Measurements from ENCODE around the gene GPRIN2. TPM values are rescaled to one million over a fixed set of nuclear protein-coding genes. Genes with fewer than 3 reads are reported as not detected.
"Not testable (repeated sequence)": the region's sequence is repeated elsewhere in the genome, so short reads cannot be mapped to it uniquely, and the experiment has no call there.

Gene GPRIN2
- total RNA-seq, result not detected

- ChIA-PET CTCF (no interaction called here), POLR2A (no interaction called here)
- Mint-ChIP-seq H3K4me1 (peaks cover 5% of the 10 kb centered on the region), H3K4me3 (no peak within 1 kb of the TSS), H3K36me3 (ENCODE audit: low read depth) (no peaks in the 10 kb centered on the region), H3K9me3 (no peaks in the 10 kb centered on the region), H3K27ac (no peak within 1 kb of the TSS), H3K27me3 (no peaks in the 10 kb centered on the region)
- DNase-seq, result peak; percentile 5
Measured at GRCh38 chr10:46556515-46557318, at the start of gene GPRIN2. Gene GPRIN2 (minus strand): TSS chr10:46556658. CDS start chr10:46550736, 5,922 bp downstream.

GRCh38 chr10:46600516-46600915 lies 44.1 kb upstream of the GPRIN2 start:
- CTCF ChIA-PET; H3K4me1 Mint-ChIP-seq; H3K9me3 Mint-ChIP-seq; DNase-seq; H3K36me3 Mint-ChIP-seq (ENCODE audit: low read depth); H3K27ac Mint-ChIP-seq; POLR2A ChIA-PET; H3K4me3 Mint-ChIP-seq; H3K27me3 Mint-ChIP-seq: not testable (repeated sequence)

DNA sequence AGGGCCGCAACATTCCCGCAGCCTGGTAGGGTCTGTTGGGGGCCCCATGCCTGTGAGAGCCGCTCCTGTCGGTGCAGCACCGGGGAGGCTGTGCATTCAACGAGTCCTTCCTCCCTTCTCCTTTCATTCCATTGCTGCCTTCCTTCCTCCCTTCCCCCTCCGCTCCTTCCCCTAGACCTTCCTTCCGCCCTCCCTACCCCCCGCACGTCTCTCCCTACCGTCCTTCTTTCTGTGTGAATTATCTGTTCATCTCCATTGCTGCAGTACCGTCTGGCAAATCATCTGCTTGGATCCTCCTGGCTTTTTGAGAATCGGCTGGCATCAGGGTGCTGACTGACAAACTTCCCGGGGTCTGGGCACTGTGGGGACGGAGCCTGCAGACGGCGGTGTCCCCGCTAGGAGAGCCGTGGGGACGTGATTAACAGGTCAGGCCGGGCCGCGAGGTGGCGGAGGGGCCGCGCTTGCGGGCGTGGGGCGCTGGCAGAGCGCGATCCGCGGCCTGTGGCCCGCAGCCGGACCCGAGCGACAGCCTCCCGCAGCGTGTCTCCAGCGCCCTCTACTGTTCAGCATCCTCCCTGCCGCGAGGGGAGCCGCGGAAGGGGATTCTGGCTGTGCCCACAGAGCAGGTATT lies 41.3 kb upstream of the GPRIN2 start:
- CTCF ChIA-PET; H3K27ac Mint-ChIP-seq; POLR2A ChIA-PET; H3K4me1 Mint-ChIP-seq; DNase-seq; H3K9me3 Mint-ChIP-seq; H3K27me3 Mint-ChIP-seq; H3K36me3 Mint-ChIP-seq (ENCODE audit: low read depth): not testable (repeated sequence)
- peak overlapping the region; percentile 58 for H3K4me3 Mint-ChIP-seq

- H3K9me3 Mint-ChIP-seq; H3K36me3 Mint-ChIP-seq (ENCODE audit: low read depth); H3K4me1 Mint-ChIP-seq; H3K27me3 Mint-ChIP-seq; DNase-seq; CTCF ChIA-PET; POLR2A ChIA-PET; H3K27ac Mint-ChIP-seq; H3K4me3 Mint-ChIP-seq: not testable (repeated sequence)
Measured at GRCh38 chr10:46596570-46596969, 40.1 kb upstream of the GPRIN2 start.

DNA sequence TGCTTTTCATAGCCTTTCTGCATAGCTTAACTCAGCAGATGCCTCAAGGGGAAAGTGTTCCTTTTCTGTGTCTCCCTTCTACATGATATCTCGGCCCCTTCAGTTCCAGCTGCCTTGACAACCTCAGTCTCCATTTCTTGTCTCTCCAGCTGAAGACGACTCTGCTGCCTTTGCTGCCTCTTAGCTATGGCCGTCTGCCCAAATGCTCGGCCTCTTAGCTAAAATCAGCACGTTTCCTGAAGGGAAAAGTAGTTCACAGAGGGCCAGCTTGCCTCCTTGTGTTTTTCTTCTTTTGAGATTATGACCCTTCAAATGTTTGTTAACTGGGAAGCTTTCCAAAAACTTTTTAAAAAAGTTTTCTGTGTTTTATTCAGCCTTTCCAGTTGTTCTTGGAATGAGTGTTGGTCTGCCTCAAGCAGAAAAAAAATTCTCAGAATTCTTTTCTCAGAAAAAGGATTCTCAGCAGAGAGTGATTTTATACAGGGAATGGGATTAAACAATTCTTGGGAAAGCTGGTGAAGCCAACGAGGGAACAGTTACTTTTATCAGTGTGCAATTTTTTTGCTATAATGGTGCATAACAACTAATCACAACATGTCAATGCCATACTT lies 38.1 kb upstream of the GPRIN2 start:
- H3K27me3 Mint-ChIP-seq; H3K4me3 Mint-ChIP-seq; H3K27ac Mint-ChIP-seq; CTCF ChIA-PET; H3K4me1 Mint-ChIP-seq; H3K36me3 Mint-ChIP-seq (ENCODE audit: low read depth); H3K9me3 Mint-ChIP-seq; POLR2A ChIA-PET; DNase-seq: not testable (repeated sequence)

- POLR2A ChIA-PET; H3K4me3 Mint-ChIP-seq; H3K36me3 Mint-ChIP-seq (ENCODE audit: low read depth); H3K9me3 Mint-ChIP-seq; H3K27me3 Mint-ChIP-seq; H3K27ac Mint-ChIP-seq; DNase-seq; CTCF ChIA-PET; H3K4me1 Mint-ChIP-seq: not testable (repeated sequence)
Measured at GRCh38 chr10:46593307-46593706, 36.8 kb upstream of the GPRIN2 start.

DNA sequence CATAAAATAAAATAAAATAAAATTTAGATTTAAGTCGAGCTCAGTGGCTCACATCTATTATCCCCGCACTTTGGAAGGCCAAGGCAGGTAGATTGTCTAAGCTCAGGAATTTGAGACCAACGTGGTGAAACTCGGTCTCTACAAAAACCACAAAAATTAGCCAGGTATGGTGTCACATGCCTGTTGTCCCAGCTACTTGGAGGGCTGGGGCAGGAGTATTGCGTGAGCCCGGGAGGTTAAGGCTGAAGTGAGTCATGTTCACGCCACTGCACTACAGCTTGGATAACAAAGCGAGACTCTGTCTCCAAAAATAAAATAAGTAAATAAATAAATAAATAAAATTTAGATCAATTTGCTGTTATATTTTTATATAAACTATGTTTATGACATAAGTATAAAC lies 34.6 kb upstream of the GPRIN2 start:
- H3K4me3 Mint-ChIP-seq; DNase-seq; H3K4me1 Mint-ChIP-seq; POLR2A ChIA-PET; CTCF ChIA-PET; H3K27me3 Mint-ChIP-seq; H3K9me3 Mint-ChIP-seq; H3K36me3 Mint-ChIP-seq (ENCODE audit: low read depth); H3K27ac Mint-ChIP-seq: not testable (repeated sequence)

DNA sequence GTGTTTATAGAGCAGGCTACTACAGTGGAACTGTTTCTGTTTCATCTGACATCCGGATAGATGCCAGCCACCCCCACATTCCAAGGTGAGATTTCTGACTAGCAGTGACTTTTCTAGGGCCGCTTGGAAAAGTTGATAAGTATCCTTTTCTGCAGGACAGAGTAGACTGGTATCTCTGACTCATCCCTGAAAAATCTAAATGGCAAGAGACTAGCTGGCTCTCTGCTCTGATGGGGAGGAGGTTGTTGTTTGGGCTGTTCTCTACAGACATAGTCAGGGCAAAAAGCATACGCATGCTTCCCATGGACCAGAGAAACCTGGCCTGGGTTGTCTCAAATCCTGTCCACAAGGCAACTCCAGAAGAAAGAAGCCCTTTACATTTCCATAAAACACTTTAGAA lies 33.1 kb upstream of the GPRIN2 start:
- H3K36me3 Mint-ChIP-seq (ENCODE audit: low read depth); H3K4me1 Mint-ChIP-seq; H3K27ac Mint-ChIP-seq; H3K4me3 Mint-ChIP-seq; POLR2A ChIA-PET; H3K27me3 Mint-ChIP-seq; H3K9me3 Mint-ChIP-seq; DNase-seq; CTCF ChIA-PET: not testable (repeated sequence)

GRCh38 chr10:46588221-46588620 lies 31.8 kb upstream of the GPRIN2 start:
- H3K4me1 Mint-ChIP-seq; H3K9me3 Mint-ChIP-seq; CTCF ChIA-PET; H3K36me3 Mint-ChIP-seq (ENCODE audit: low read depth); DNase-seq; H3K27ac Mint-ChIP-seq; H3K4me3 Mint-ChIP-seq; POLR2A ChIA-PET; H3K27me3 Mint-ChIP-seq: not testable (repeated sequence)

DNA sequence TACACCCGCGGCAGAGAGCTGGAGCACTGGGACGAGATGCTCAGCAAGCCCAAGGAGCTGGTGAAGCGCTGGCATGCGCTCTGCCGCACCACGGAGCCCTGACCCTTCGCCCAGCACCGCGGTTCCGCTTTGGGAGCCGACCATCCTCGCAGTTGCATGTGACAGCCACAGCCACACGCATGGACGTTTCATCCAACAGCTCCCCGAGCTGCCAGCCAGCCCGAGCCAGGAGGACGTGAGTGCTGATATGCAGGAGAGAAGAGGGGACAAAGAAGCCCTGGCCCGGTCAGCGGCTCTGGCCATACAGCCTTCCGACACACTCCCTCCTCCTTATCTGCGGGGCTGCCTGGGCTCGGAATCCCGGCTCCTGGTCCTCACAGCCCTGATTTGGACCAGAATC lies 31.1 kb upstream of the GPRIN2 start:
- CTCF ChIA-PET; DNase-seq; H3K36me3 Mint-ChIP-seq (ENCODE audit: low read depth); H3K9me3 Mint-ChIP-seq; H3K4me1 Mint-ChIP-seq; POLR2A ChIA-PET; H3K4me3 Mint-ChIP-seq; H3K27me3 Mint-ChIP-seq; H3K27ac Mint-ChIP-seq: not testable (repeated sequence)

DNA sequence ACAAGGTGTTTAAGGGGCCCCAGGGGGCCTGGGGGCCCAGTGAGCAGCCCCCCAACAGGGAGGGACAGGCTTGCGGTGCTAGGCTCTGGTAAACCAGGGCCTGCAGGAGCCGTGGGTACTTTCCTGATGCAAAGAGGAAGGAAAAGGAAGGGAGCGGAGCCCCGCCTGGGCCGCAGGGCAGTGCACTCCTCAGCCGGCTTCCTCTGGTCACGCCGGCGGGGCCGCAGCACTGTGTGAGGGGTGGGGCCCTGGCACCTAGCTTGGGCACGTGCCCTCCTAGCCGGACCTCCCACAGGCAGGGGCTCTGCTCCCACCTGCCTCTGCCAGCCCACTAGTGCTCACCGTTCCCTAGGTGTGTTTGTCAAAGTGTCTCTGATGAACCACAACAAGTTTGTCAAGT lies 28.8 kb upstream of the GPRIN2 start:
- POLR2A ChIA-PET; H3K36me3 Mint-ChIP-seq (ENCODE audit: low read depth); H3K4me1 Mint-ChIP-seq; CTCF ChIA-PET; H3K4me3 Mint-ChIP-seq; H3K27me3 Mint-ChIP-seq; DNase-seq; H3K9me3 Mint-ChIP-seq; H3K27ac Mint-ChIP-seq: not testable (repeated sequence)

DNA sequence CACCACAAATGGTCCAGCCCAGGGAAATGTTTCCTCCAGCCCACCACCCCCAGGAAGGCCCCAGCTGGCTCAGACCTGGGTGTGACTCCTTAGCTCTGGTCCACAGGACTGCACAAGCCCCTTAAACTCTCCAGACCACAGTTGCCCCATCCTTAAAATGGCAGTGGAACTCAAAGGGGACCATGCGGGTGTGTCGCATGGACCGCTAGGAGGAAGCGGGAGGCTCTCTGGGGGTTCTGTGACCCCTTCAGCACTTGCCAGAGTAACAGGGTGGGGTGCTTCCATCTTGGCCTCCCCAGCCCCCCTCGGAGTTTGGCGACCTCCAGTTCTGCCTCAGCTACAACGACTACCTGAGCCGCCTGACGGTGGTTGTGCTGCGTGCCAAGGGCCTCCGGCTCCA lies 27.7 kb upstream of the GPRIN2 start:
- CTCF ChIA-PET; H3K27me3 Mint-ChIP-seq; H3K27ac Mint-ChIP-seq; H3K4me3 Mint-ChIP-seq; H3K4me1 Mint-ChIP-seq; POLR2A ChIA-PET; H3K9me3 Mint-ChIP-seq; DNase-seq; H3K36me3 Mint-ChIP-seq (ENCODE audit: low read depth): not testable (repeated sequence)

- H3K36me3 Mint-ChIP-seq (ENCODE audit: low read depth); POLR2A ChIA-PET; H3K27ac Mint-ChIP-seq; H3K9me3 Mint-ChIP-seq; H3K27me3 Mint-ChIP-seq; H3K4me1 Mint-ChIP-seq; CTCF ChIA-PET; DNase-seq; H3K4me3 Mint-ChIP-seq: not testable (repeated sequence)
Measured at GRCh38 chr10:46582568-46582967, 26.1 kb upstream of the GPRIN2 start.

- H3K4me1 Mint-ChIP-seq; H3K36me3 Mint-ChIP-seq (ENCODE audit: low read depth); CTCF ChIA-PET; H3K9me3 Mint-ChIP-seq; POLR2A ChIA-PET; DNase-seq; H3K27me3 Mint-ChIP-seq; H3K4me3 Mint-ChIP-seq; H3K27ac Mint-ChIP-seq: not testable (repeated sequence)
Measured at GRCh38 chr10:46581997-46582396, 25.5 kb upstream of the GPRIN2 start.

All from activated CD4-positive, alpha-beta T cell treated with anti-CD3 and anti-CD28 coated beads, Interleukin-2, amount 10 ng/mL, durations not matched to agents 7 days and 5 days (primary cell).